Measurements from ENCODE around the gene FADS3. TPM values are rescaled to one million over a fixed set of nuclear protein-coding genes. Genes with fewer than 3 reads are reported as not detected.

Gene FADS3
- total and polyA plus RNA-seq, 2 of the 13 experiments (the other 11 are each of a cell fraction or from before 2014, with no cell fraction given) = 13.4 to 23.2 TPM

GRCh38 chr11:61827571-61828378 lies 63.6 kb downstream of the FADS3 start, which contains the start of gene FADS2 (continued):
- TF ChIP-seq ARID2 (CRISPR knock-in tag; IDR thresholded peaks at IDR 0.05; ENCODE audit: borderline replicate concordance) (no peak), USF2 (IDR thresholded peaks at IDR 0.05; ENCODE audit: low read depth, low read length) (no peak), USF2 (CRISPR knock-in tag; IDR thresholded peaks at IDR 0.05; ENCODE audit: borderline replicate concordance) (no peak), ZNF543 (CRISPR knock-in tag; IDR thresholded peaks at IDR 0.05) (0 out of 2 replicates have a peak, but pooled peaks have one; percentile 47), BRCA1 (CRISPR knock-in tag; IDR thresholded peaks at IDR 0.05) (no peak), NFATC3 (CRISPR knock-in tag; IDR thresholded peaks at IDR 0.05) (no peak), ZBTB49 (CRISPR knock-in tag; IDR thresholded peaks at IDR 0.05; ENCODE audit: borderline replicate concordance) (no peak), KLF16 (CRISPR knock-in tag; IDR thresholded peaks at IDR 0.05) (0 out of 4 replicates have a peak, but pooled peaks of 1 of the 2 experiments have one; percentile 38), ADNP (CRISPR knock-in tag; IDR thresholded peaks at IDR 0.05) (no peak), TRIM24 (CRISPR knock-in tag; IDR thresholded peaks at IDR 0.05) (no peak), SMARCC2 (IDR thresholded peaks at IDR 0.05) (no peak), REST (IDR thresholded peaks at IDR 0.05; ENCODE audit: borderline replicate concordance in 1 of 2, low read depth in 1 of 2, low read length in 2 of 2) (no peak), MYNN (CRISPR knock-in tag; IDR thresholded peaks at IDR 0.05; ENCODE audit: low read depth) (no peak), ZNF788 (CRISPR knock-in tag; IDR thresholded peaks at IDR 0.05; ENCODE audit: borderline replicate concordance) (no peak), HNF4A (CRISPR knock-in tag; IDR thresholded peaks at IDR 0.05) (peak; percentile 44), DPF2 (CRISPR knock-in tag; IDR thresholded peaks at IDR 0.05; ENCODE audit: borderline replicate concordance, low read depth) (peak; percentile 42; the same call in 1 of the 2 replicates), ZNF614 (CRISPR knock-in tag; IDR thresholded peaks at IDR 0.05; ENCODE audit: borderline replicate concordance) (no peak), DNMT3B (CRISPR knock-in tag; conservative IDR thresholded peaks at IDR 0.05) (no peak), NFYB (CRISPR knock-in tag; IDR thresholded peaks at IDR 0.05) (peak; percentile 74), POLR2G (IDR thresholded peaks at IDR 0.05; ENCODE audit: low read depth, low read length) (peak; percentile 71)
- TF ChIP-seq, protein P1, sequence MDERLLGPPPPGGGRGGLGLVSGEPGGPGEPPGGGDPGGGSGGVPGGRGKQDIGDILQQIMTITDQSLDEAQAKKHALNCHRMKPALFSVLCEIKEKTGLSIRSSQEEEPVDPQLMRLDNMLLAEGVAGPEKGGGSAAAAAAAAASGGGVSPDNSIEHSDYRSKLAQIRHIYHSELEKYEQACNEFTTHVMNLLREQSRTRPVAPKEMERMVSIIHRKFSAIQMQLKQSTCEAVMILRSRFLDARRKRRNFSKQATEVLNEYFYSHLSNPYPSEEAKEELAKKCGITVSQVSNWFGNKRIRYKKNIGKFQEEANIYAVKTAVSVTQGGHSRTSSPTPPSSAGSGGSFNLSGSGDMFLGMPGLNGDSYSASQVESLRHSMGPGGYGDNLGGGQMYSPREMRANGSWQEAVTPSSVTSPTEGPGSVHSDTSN (CRISPR knock-in tag; IDR thresholded peaks at IDR 0.05) = no peak
